IPS-11a (cell line): ENCODE data around the gene BID.

ENCODE experiments used
- H3K4me3 ChIP-seq: one replicate; pipeline ENCODE4 v1.5.1; 2013; ENCODE audit warnings: low read depth, low read length, control low read depth

BID gene

GRCh38 chr22:17784776-17785175 is 10.5 kb upstream of the BID start:
- no peak overlapping the region for H3K4me3 ChIP-seq

GRCh38 chr22:17783773-17784480 is 9.7 kb upstream of the BID start:
- H3K4me3 ChIP-seq, result no peak overlapping the region

GRCh38 chr22:17783312-17783711 is 9.0 kb upstream of the BID start:
- H3K4me3 ChIP-seq, result no peak overlapping the region

GRCh38 chr22:17782621-17783020 is 8.4 kb upstream of the BID start:
- H3K4me3 ChIP-seq, result no peak overlapping the region

- H3K4me3 ChIP-seq, result no peak overlapping the region
Measured at GRCh38 chr22:17782158-17782557, 7.9 kb upstream of the BID start.

GRCh38 chr22:17781319-17782031 is 7.2 kb upstream of the BID start:
- H3K4me3 ChIP-seq, result no peak overlapping the region

GRCh38 chr22:17780741-17781318 is 6.6 kb upstream of the BID start:
- no peak overlapping the region for H3K4me3 ChIP-seq

- H3K4me3 ChIP-seq, result no peak overlapping the region
Measured at GRCh38 chr22:17780116-17780740, 6.0 kb upstream of the BID start.

GRCh38 chr22:17779286-17780115 is 5.2 kb upstream of the BID start:
- H3K4me3 ChIP-seq, result no peak overlapping the region

- no peak overlapping the region for H3K4me3 ChIP-seq
Measured at GRCh38 chr22:17778412-17778976, 4.2 kb upstream of the BID start.

- no peak overlapping the region for H3K4me3 ChIP-seq
Measured at GRCh38 chr22:17777717-17778044, 3.4 kb upstream of the BID start.

GRCh38 chr22:17777005-17777716 is 2.9 kb upstream of the BID start:
- no peak overlapping the region for H3K4me3 ChIP-seq

GRCh38 chr22:17775781-17776465 is 1.7 kb upstream of the BID start:
- H3K4me3 ChIP-seq, result no peak overlapping the region

GRCh38 chr22:17774926-17775685 is 837 bp upstream of the BID start:
- H3K4me3 ChIP-seq, result no peak overlapping the region

- peak overlapping the region; percentile 57 for H3K4me3 ChIP-seq
Measured at GRCh38 chr22:17773606-17774205, 563 bp downstream of the BID start.

GRCh38 chr22:17772958-17773605 is 1.2 kb downstream of the BID start:
- peak overlapping the region; percentile 57 for H3K4me3 ChIP-seq

- no peak overlapping the region for H3K4me3 ChIP-seq
Measured at GRCh38 chr22:17772249-17772957, 1.9 kb downstream of the BID start.
